ENCODE data around the gene KIF21A. TPM values are rescaled to one million over a fixed set of nuclear protein-coding genes. Genes with fewer than 3 reads are reported as not detected.

KIF21A gene
- total and polyA plus RNA-seq, 3 donors from 2014 or later = 13.3 to 89.2 (median 70.2) TPM

GRCh38 chr12:39341761-39342160 lies 101.2 kb downstream of the KIF21A start:
- TF ChIP-seq CTCF (IDR thresholded peaks at IDR 0.05) = no peak
- no peak for TF ChIP-seq POLR2A (IDR thresholded peaks at IDR 0.05)
- H3K36me3 ChIP-seq (ENCODE audit: low read depth, missing control alignments) = no peaks in the 10 kb centered on the region
- H3K9me3 ChIP-seq = no peaks in the 10 kb centered on the region
- H3K4me3 ChIP-seq = no peak overlapping the region
- intact Hi-C loops (cut with DNase I; ENCODE audit: low total_unique reads) = no loop called here
- 91 to 100% methylated on average over 1 of the region's 1 CpG for WGBS, 2 donors
- H3K27me3 ChIP-seq = no peaks in the 10 kb centered on the region
- no peak for DNase-seq
- no peaks in the 10 kb centered on the region for H3K4me1 ChIP-seq
- H3K27ac ChIP-seq = no peak overlapping the region

- no peaks in the 10 kb centered on the region for H3K4me1 ChIP-seq
- H3K4me3 ChIP-seq = no peak overlapping the region
- no peaks in the 10 kb centered on the region for H3K27me3 ChIP-seq
- no peaks in the 10 kb centered on the region for H3K36me3 ChIP-seq (ENCODE audit: low read depth, missing control alignments)
- no peak overlapping the region for H3K27ac ChIP-seq
- no peaks in the 10 kb centered on the region for H3K9me3 ChIP-seq
- no peak for DNase-seq
- intact Hi-C loops (cut with DNase I; ENCODE audit: low total_unique reads) = no loop called here
- TF ChIP-seq CTCF (IDR thresholded peaks at IDR 0.05) = no peak
- no peak for TF ChIP-seq POLR2A (IDR thresholded peaks at IDR 0.05)
Measured at GRCh38 chr12:39341179-39341578, 101.7 kb downstream of the KIF21A start.

- Histone ChIP-seq H3K27ac (no peak overlapping the region), H3K4me3 (no peak overlapping the region), H3K9me3 (no peaks in the 10 kb centered on the region), H3K4me1 (peaks cover 5% of the 10 kb centered on the region), H3K27me3 (no peaks in the 10 kb centered on the region), H3K36me3 (ENCODE audit: low read depth, missing control alignments) (no peaks in the 10 kb centered on the region)
- intact Hi-C loops (cut with DNase I; ENCODE audit: low total_unique reads) = no loop called here
- TF ChIP-seq POLR2A (IDR thresholded peaks at IDR 0.05) (no peak), CTCF (IDR thresholded peaks at IDR 0.05) (no peak)
- DNase-seq = no peak
- 92% methylated on average over 12 of the region's 12 CpGs for WGBS, 2 donors
Measured at GRCh38 chr12:39332661-39333175, 110.2 kb downstream of the KIF21A start.

- no peaks in the 10 kb centered on the region for H3K9me3 ChIP-seq
- H3K36me3 ChIP-seq (ENCODE audit: low read depth, missing control alignments) = no peaks in the 10 kb centered on the region
- H3K27me3 ChIP-seq = no peaks in the 10 kb centered on the region
- no peak overlapping the region for H3K4me3 ChIP-seq
- no peak for DNase-seq
- 93% methylated on average over 2 of the region's 2 CpGs for WGBS, 2 donors
- TF ChIP-seq POLR2A (IDR thresholded peaks at IDR 0.05) (no peak), CTCF (IDR thresholded peaks at IDR 0.05) (no peak)
- no peak overlapping the region for H3K27ac ChIP-seq
- H3K4me1 ChIP-seq = peaks cover 10% of the 10 kb centered on the region
- intact Hi-C loops (cut with DNase I; ENCODE audit: low total_unique reads) = no loop called here
Measured at GRCh38 chr12:39331539-39332261, 111.2 kb downstream of the KIF21A start.

- WGBS, 2 donors = 99% methylated on average over 4 of the region's 4 CpGs
- Histone ChIP-seq H3K9me3 (no peaks in the 10 kb centered on the region), H3K4me1 (peaks cover 10% of the 10 kb centered on the region), H3K36me3 (ENCODE audit: low read depth, missing control alignments) (no peaks in the 10 kb centered on the region), H3K4me3 (no peak overlapping the region), H3K27ac (no peak overlapping the region), H3K27me3 (no peaks in the 10 kb centered on the region)
- no peak for DNase-seq
- intact Hi-C loops (cut with DNase I; ENCODE audit: low total_unique reads) = no loop called here
- TF ChIP-seq CTCF (IDR thresholded peaks at IDR 0.05) = no peak
- TF ChIP-seq POLR2A (IDR thresholded peaks at IDR 0.05) = no peak
Measured at GRCh38 chr12:39329876-39330275, 113.0 kb downstream of the KIF21A start.

Data from testis (tissue), 3 donors.